ENCODE data around the gene ABHD17B.
A peak's percentile ranks its signal among the peaks of the same experiment; 100 is the strongest.
"Not testable (repeated sequence)": the region's sequence is repeated elsewhere in the genome, so short reads cannot be mapped to it uniquely, and the experiment has no call there.

Gene ABHD17B

GRCh38 chr9:71911061-71911907, at the start of gene ABHD17B, which contains the start of gene C9orf85:
TSS of gene ABHD17B (minus strand) at chr9:71911193. CDS start at chr9:71875080, 36,113 bp downstream.
TSS of gene C9orf85 (plus strand) at chr9:71911639. CDS start at chr9:71911735, 96 bp downstream.
- peak; percentile 99 for DNase-seq (ENCODE audit: low read depth)

- no peak for DNase-seq (ENCODE audit: low read depth)
Measured at GRCh38 chr9:71955300-71955915, 44.4 kb upstream of the ABHD17B start.

- DNase-seq (ENCODE audit: low read depth): not testable (repeated sequence)
Measured at GRCh38 chr9:71954652-71955051, 43.7 kb upstream of the ABHD17B start.

- peak; percentile 4 for DNase-seq (ENCODE audit: low read depth)
Measured at GRCh38 chr9:71944754-71945375, 33.9 kb upstream of the ABHD17B start.

- DNase-seq (ENCODE audit: low read depth): no peak
Measured at GRCh38 chr9:71941998-71942567, 31.1 kb upstream of the ABHD17B start.

- DNase-seq (ENCODE audit: low read depth): peak; percentile 65
Measured at GRCh38 chr9:71941060-71941568, 30.1 kb upstream of the ABHD17B start.

- DNase-seq (ENCODE audit: low read depth): no peak
Measured at GRCh38 chr9:71937898-71938297, 26.9 kb upstream of the ABHD17B start.

GRCh38 chr9:71937070-71937625, 26.2 kb upstream of the ABHD17B start:
- DNase-seq (ENCODE audit: low read depth): no peak

- no peak for DNase-seq (ENCODE audit: low read depth)
Measured at GRCh38 chr9:71936066-71936465, 25.1 kb upstream of the ABHD17B start.

GRCh38 chr9:71931166-71931565, 20.2 kb upstream of the ABHD17B start:
- DNase-seq (ENCODE audit: low read depth): no peak

- peak; percentile 39 for DNase-seq (ENCODE audit: low read depth)
Measured at GRCh38 chr9:71929791-71930440, 18.9 kb upstream of the ABHD17B start.

GRCh38 chr9:71929223-71929622, 18.2 kb upstream of the ABHD17B start:
- peak; percentile 69 for DNase-seq (ENCODE audit: low read depth)

GRCh38 chr9:71928806-71929205, 17.8 kb upstream of the ABHD17B start:
- no peak for DNase-seq (ENCODE audit: low read depth)

- peak; percentile 52 for DNase-seq (ENCODE audit: low read depth)
Measured at GRCh38 chr9:71928376-71928775, 17.4 kb upstream of the ABHD17B start.

GRCh38 chr9:71925834-71926233, 14.8 kb upstream of the ABHD17B start:
- no peak for DNase-seq (ENCODE audit: low read depth)

GRCh38 chr9:71924576-71924975, 13.6 kb upstream of the ABHD17B start:
- DNase-seq (ENCODE audit: low read depth): no peak

GRCh38 chr9:71921190-71921814, 10.3 kb upstream of the ABHD17B start:
- DNase-seq (ENCODE audit: low read depth): no peak

GRCh38 chr9:71920456-71921189, 9.6 kb upstream of the ABHD17B start:
- DNase-seq (ENCODE audit: low read depth): no peak

- no peak for DNase-seq (ENCODE audit: low read depth)
Measured at GRCh38 chr9:71918419-71918818, 7.4 kb upstream of the ABHD17B start.

GRCh38 chr9:71916834-71917534, 6.0 kb upstream of the ABHD17B start:
- no peak for DNase-seq (ENCODE audit: low read depth)
